Activated CD8-positive, alpha-beta memory T cell treated with anti-CD3 and anti-CD28 coated beads for 1 hour (primary cell): ENCODE data around the gene GRPR.
"Not testable (repeated sequence)": the region's sequence is repeated elsewhere in the genome, so short reads cannot be mapped to it uniquely, and the experiment has no call there.

ENCODE experiments used
- DNase-seq, 2 donors: peaks; one replicate each; pipeline ENCODE4 v3.0.0-alpha.2; 2020; ENCODE audit warnings: low read depth in 1 of 2; ENCODE audit errors: extremely low read depth in 1 of 2

Gene GRPR

GRCh38 chrX:16136080-16136479 is 12.7 kb downstream of the GRPR start:
- DNase-seq = no peak

- no peak for DNase-seq
Observed at GRCh38 chrX:16137416-16138107, 14.2 kb downstream of the GRPR start.

- DNase-seq = no peak
Observed at GRCh38 chrX:16138108-16138427, 14.7 kb downstream of the GRPR start.

GRCh38 chrX:16140448-16140847 is 17.1 kb downstream of the GRPR start:
- DNase-seq = no peak

GRCh38 chrX:16140983-16141382 is 17.6 kb downstream of the GRPR start:
- DNase-seq = no peak

GRCh38 chrX:16141422-16142245 is 18.3 kb downstream of the GRPR start:
- no peak for DNase-seq

- no peak for DNase-seq
Observed at GRCh38 chrX:16142246-16142558, 18.8 kb downstream of the GRPR start.

- no peak for DNase-seq
Observed at GRCh38 chrX:16143968-16144367, 20.6 kb downstream of the GRPR start.

- DNase-seq = no peak
Observed at GRCh38 chrX:16144420-16144819, 21.1 kb downstream of the GRPR start.

- DNase-seq = not testable (repeated sequence)
Observed at GRCh38 chrX:16145093-16145492, 21.7 kb downstream of the GRPR start.

GRCh38 chrX:16145656-16146055 is 22.3 kb downstream of the GRPR start:
- DNase-seq = no peak

GRCh38 chrX:16148896-16149295 is 25.5 kb downstream of the GRPR start:
- no peak for DNase-seq

GRCh38 chrX:16155581-16156096 is 32.3 kb downstream of the GRPR start:
- no peak for DNase-seq

GRCh38 chrX:16156692-16157331 is 33.4 kb downstream of the GRPR start:
- DNase-seq = no peak

- no peak for DNase-seq
Observed at GRCh38 chrX:16160729-16161128, 37.4 kb downstream of the GRPR start.

- DNase-seq = not testable (repeated sequence)
Observed at GRCh38 chrX:16161173-16161572, 37.8 kb downstream of the GRPR start.

GRCh38 chrX:16162391-16162790 is 39.0 kb downstream of the GRPR start:
- DNase-seq = no peak

- no peak for DNase-seq
Observed at GRCh38 chrX:16164748-16165147, 41.4 kb downstream of the GRPR start.

- DNase-seq = no peak
Observed at GRCh38 chrX:16167181-16167580, 43.8 kb downstream of the GRPR start, which contains the start of gene MAGEB17. TSS of gene MAGEB17 (plus strand) at chrX:16167481. CDS start at chrX:16170383, 2,902 bp downstream.

- no peak for DNase-seq
Observed at GRCh38 chrX:16171039-16171438, 47.7 kb downstream of the GRPR start.

- no peak for DNase-seq
Observed at GRCh38 chrX:16171944-16172343, 48.6 kb downstream of the GRPR start.

- DNase-seq = no peak
Observed at GRCh38 chrX:16172391-16172790, 49.0 kb downstream of the GRPR start.
